ENCODE results near the gene IFRD2. TPM values are rescaled to one million over a fixed set of nuclear protein-coding genes. Genes with fewer than 3 reads are reported as not detected.
A peak's percentile ranks its signal among the peaks of the same experiment; 100 is the strongest.

Gene IFRD2
- total and polyA plus RNA-seq, 2 of the 13 experiments (the other 11 are each of a cell fraction or from before 2014, with no cell fraction given): 32.8 to 96.1 TPM

- TF ChIP-seq RFXANK (CRISPR knock-in tag; IDR thresholded peaks at IDR 0.05): no peak
- TF ChIP-seq, protein P1, sequence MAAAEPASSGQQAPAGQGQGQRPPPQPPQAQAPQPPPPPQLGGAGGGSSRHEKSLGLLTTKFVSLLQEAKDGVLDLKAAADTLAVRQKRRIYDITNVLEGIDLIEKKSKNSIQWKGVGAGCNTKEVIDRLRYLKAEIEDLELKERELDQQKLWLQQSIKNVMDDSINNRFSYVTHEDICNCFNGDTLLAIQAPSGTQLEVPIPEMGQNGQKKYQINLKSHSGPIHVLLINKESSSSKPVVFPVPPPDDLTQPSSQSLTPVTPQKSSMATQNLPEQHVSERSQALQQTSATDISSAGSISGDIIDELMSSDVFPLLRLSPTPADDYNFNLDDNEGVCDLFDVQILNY (CRISPR knock-in tag; conservative IDR thresholded peaks at IDR 0.05): no peak
- TF ChIP-seq, protein P2, sequence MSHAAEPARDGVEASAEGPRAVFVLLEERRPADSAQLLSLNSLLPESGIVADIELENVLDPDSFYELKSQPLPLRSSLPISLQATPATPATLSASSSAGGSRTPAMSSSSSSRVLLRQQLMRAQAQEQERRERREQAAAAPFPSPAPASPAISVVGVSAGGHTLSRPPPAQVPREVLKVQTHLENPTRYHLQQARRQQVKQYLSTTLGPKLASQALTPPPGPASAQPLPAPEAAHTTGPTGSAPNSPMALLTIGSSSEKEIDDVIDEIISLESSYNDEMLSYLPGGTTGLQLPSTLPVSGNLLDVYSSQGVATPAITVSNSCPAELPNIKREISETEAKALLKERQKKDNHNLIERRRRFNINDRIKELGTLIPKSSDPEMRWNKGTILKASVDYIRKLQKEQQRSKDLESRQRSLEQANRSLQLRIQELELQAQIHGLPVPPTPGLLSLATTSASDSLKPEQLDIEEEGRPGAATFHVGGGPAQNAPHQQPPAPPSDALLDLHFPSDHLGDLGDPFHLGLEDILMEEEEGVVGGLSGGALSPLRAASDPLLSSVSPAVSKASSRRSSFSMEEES (CRISPR knock-in tag; IDR thresholded peaks at IDR 0.05): no peak
- no peak for TF ChIP-seq PPARG (CRISPR knock-in tag; conservative IDR thresholded peaks at IDR 0.05)
- TF ChIP-seq, protein P3, sequence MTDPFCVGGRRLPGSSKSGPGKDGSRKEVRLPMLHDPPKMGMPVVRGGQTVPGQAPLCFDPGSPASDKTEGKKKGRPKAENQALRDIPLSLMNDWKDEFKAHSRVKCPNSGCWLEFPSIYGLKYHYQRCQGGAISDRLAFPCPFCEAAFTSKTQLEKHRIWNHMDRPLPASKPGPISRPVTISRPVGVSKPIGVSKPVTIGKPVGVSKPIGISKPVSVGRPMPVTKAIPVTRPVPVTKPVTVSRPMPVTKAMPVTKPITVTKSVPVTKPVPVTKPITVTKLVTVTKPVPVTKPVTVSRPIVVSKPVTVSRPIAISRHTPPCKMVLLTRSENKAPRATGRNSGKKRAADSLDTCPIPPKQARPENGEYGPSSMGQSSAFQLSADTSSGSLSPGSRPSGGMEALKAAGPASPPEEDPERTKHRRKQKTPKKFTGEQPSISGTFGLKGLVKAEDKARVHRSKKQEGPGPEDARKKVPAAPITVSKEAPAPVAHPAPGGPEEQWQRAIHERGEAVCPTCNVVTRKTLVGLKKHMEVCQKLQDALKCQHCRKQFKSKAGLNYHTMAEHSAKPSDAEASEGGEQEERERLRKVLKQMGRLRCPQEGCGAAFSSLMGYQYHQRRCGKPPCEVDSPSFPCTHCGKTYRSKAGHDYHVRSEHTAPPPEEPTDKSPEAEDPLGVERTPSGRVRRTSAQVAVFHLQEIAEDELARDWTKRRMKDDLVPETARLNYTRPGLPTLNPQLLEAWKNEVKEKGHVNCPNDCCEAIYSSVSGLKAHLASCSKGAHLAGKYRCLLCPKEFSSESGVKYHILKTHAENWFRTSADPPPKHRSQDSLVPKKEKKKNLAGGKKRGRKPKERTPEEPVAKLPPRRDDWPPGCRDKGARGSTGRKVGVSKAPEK (CRISPR knock-in tag; IDR thresholded peaks at IDR 0.05; ENCODE audit: borderline replicate concordance): no peak
- TF ChIP-seq ZNF768 (CRISPR knock-in tag; IDR thresholded peaks at IDR 0.05): 0 out of 2 replicates have a peak, but pooled peaks have one; percentile 25
- TF ChIP-seq, protein P4, sequence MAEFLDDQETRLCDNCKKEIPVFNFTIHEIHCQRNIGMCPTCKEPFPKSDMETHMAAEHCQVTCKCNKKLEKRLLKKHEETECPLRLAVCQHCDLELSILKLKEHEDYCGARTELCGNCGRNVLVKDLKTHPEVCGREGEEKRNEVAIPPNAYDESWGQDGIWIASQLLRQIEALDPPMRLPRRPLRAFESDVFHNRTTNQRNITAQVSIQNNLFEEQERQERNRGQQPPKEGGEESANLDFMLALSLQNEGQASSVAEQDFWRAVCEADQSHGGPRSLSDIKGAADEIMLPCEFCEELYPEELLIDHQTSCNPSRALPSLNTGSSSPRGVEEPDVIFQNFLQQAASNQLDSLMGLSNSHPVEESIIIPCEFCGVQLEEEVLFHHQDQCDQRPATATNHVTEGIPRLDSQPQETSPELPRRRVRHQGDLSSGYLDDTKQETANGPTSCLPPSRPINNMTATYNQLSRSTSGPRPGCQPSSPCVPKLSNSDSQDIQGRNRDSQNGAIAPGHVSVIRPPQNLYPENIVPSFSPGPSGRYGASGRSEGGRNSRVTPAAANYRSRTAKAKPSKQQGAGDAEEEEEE (CRISPR knock-in tag; IDR thresholded peaks at IDR 0.05; ENCODE audit: borderline replicate concordance): no peak
- no peak for TF ChIP-seq ZNF777 (CRISPR knock-in tag; IDR thresholded peaks at IDR 0.05)
- no peak for TF ChIP-seq UBTF (CRISPR knock-in tag; IDR thresholded peaks at IDR 0.05)
- no peak for TF ChIP-seq ZNF460 (CRISPR knock-in tag; IDR thresholded peaks at IDR 0.05; ENCODE audit: borderline replicate concordance)
- no peak for TF ChIP-seq ZNF784 (CRISPR knock-in tag; IDR thresholded peaks at IDR 0.05; ENCODE audit: borderline replicate concordance)
- no peak for TF ChIP-seq TARDBP (CRISPR knock-in tag; IDR thresholded peaks at IDR 0.05)
- TF ChIP-seq ZBTB20 (CRISPR knock-in tag; IDR thresholded peaks at IDR 0.05; ENCODE audit: borderline replicate concordance, low read depth): no peak
- peak; percentile 40; the same call in 1 of the 2 replicates for TF ChIP-seq ZC3H4 (CRISPR knock-in tag; IDR thresholded peaks at IDR 0.05; ENCODE audit: borderline replicate concordance)
- TF ChIP-seq ESRRA (CRISPR knock-in tag; IDR thresholded peaks at IDR 0.05; ENCODE audit: low read depth): no peak
- TF ChIP-seq ZFX (CRISPR knock-in tag; IDR thresholded peaks at IDR 0.05; ENCODE audit: low read depth): peak; percentile 29; the same call in 1 of the 2 replicates
Measured at GRCh38 chr3:50319894-50320625, 27.8 kb upstream of the IFRD2 start (continued).

All from HepG2 (cell line).